Gastrocnemius medialis (tissue), 4 donors: Measurements from ENCODE around the gene REL. TPM values are rescaled to one million over a fixed set of nuclear protein-coding genes. Genes with fewer than 3 reads are reported as not detected.

Source experiments
- ATAC-seq, 2 donors: fragments of 150-250 bp; one replicate each; pipeline ENCODE4 v1.9.1; 2016
- DNase-seq, 2 donors: peaks; one replicate each; pipeline ENCODE4 v3.0.0-alpha.2; 2019
- H3K27ac ChIP-seq, 4 donors: fragments of 200-600 bp; sonication (generic); 1 replicate in 1 of 4; 2 replicates in 3 of 4; pipeline ENCODE4 v1.5.1; 2016 to 2018; ENCODE audit warnings: mild to moderate bottlenecking in 2 of 4, moderate library complexity in 1 of 4
- H3K27me3 ChIP-seq, 3 donors: fragments of 200-600 bp; sonication (generic) in 2 of 3; 1 replicate in 1 of 3; 2 replicates in 2 of 3; pipeline versions ENCODE4 v1.5.1 to v1.6.0; 2016 to 2019; ENCODE audit warnings: mild to moderate bottlenecking in 1 of 3, moderate library complexity in 1 of 3
- H3K36me3 ChIP-seq, 2 donors: fragments of 200-600 bp; sonication (generic) in 1 of 2; one replicate each; pipeline ENCODE4 v1.5.1; 2017 to 2018
- H3K4me1 ChIP-seq, 2 donors: fragments of 200-600 bp; sonication (generic) in 1 of 2; one replicate each; pipeline ENCODE4 v1.5.1; 2016 to 2017; ENCODE audit warnings: mild to moderate bottlenecking in 2 of 2
- H3K4me3 ChIP-seq, 4 donors: fragments of 200-600 bp; sonication (generic) in 3 of 4; 1 replicate in 1 of 4; 2 replicates in 3 of 4; pipeline ENCODE4 v1.5.1; 2016 to 2019; ENCODE audit warnings: mild to moderate bottlenecking in 2 of 4
- H3K9me3 ChIP-seq, 3 donors: fragments of 200-600 bp; sonication (generic) in 2 of 3; 1 replicate in 1 of 3; 2 replicates in 2 of 3; pipeline ENCODE4 v1.5.1; 2016 to 2019
- POLR2A ChIP-seq, 2 donors: fragments of 450-650 bp; IDR thresholded peaks; one replicate each; pipeline ENCODE4 v1.6.1; 2017; ENCODE audit warnings: antibody characterized with exemption in 2 of 2, mild to moderate bottlenecking in 2 of 2, moderate library complexity in 2 of 2
- in situ Hi-C, 4 donors: fragments of 200-750 bp; cut with MboI; loops; one replicate each; pipeline versions ENCODE4 v1.15.0 to v1.8.0; 2017; ENCODE audit warnings: low sequenced_read_pairs in 4 of 4
- intact Hi-C: fragments of 100-400 bp; cut with DNase I; formaldehyde crosslinking; loops from one replicate; pipeline ENCODE4 v1.15.1; 2023; ENCODE audit warnings: low total_unique reads
- total RNA-seq, 4 donors: library from RNA; depleted of rRNA; stranded (reverse); fragments of >200 nt; gene quantifications; one replicate each; pipeline versions ENCODE4 v1.1.0 to v1.2.3, GENCODE V29; 2016
- TF ChIP-seq, protein P1 (sequence below), 5 experiments: fragments of 450-650 bp in 3 of 5; fragments of 200-600 bp in 2 of 5; sonication (generic) in 2 of 5; IDR thresholded peaks in 4 of 5; conservative IDR thresholded peaks in 1 of 5; 1 replicate in 4 of 5; 2 replicates in 1 of 5; pipeline ENCODE4 v1.5.1; 2016 to 2019; ENCODE audit warnings: antibody characterized with exemption in 5 of 5, mild to moderate bottlenecking in 3 of 5, moderate library complexity in 3 of 5

The REL gene
- total RNA-seq: 1 to 10 TPM; 4.2 to 7.6 (median 5.4) TPM

DNA sequence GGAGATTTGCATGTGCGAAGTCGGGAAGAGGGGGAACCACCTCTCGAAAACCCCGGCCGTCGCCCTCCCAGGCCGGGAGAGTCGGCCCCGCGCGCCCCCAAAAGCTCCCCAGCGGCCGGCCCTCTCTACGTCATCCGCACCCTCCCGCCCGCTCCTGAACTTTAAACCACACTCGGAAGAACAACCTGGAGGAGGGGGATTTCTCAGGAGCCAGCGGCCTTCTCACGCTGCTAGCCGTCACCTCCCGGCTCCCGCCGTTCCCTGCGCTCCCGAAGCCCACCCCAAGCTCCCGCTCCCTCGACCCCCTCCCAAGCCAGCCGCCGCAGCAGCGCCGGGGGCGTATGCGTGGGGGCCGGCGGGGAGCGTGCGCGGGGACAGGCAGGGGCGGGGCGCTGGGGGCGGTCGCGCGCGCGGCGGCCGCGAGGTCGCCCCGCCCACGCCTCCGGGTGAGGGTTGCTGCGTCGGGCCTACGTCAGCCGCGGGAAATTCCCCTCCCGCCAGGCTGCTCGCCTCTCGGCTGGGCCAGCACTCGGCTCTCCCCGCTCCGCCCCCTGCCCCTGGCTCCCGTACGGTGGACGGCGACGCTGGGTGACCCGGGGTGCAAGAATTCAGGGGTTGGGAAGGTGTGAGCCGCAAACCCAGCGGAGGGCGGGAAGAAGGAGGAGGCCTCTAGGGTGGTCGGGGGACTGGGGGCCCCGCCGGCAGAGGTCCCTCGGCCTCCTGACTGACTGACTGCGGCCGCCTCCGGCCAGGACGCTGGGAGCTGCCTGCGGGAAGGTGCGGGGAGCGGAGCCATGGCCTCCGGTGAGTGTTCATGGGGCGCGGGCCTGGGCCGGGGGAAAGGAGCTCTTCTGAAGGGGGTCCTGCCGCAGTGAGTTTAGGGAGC is at the start of gene REL:
Gene REL, plus strand, starts transcription at position 528 of the 886 bp plus-strand sequence. Its CDS starts 267 bp downstream, at position 795.
- Histone ChIP-seq H3K27me3 (no peaks in the 10 kb centered on the region), H3K4me3 (peak within 1 kb of the TSS; percentile 69 to 99 (median 75)), H3K27ac (peak within 1 kb of the TSS; percentile 89 to 100 (median 91)), H3K36me3 (no peaks in the 10 kb centered on the region), H3K9me3 (no peaks in the 10 kb centered on the region), H3K4me1 (peaks cover 27 to 42% of the 10 kb centered on the region in 2 donors)
- TF ChIP-seq POLR2A (IDR thresholded peaks at IDR 0.05): peak; percentile 81 to 89
- TF ChIP-seq, protein P1, sequence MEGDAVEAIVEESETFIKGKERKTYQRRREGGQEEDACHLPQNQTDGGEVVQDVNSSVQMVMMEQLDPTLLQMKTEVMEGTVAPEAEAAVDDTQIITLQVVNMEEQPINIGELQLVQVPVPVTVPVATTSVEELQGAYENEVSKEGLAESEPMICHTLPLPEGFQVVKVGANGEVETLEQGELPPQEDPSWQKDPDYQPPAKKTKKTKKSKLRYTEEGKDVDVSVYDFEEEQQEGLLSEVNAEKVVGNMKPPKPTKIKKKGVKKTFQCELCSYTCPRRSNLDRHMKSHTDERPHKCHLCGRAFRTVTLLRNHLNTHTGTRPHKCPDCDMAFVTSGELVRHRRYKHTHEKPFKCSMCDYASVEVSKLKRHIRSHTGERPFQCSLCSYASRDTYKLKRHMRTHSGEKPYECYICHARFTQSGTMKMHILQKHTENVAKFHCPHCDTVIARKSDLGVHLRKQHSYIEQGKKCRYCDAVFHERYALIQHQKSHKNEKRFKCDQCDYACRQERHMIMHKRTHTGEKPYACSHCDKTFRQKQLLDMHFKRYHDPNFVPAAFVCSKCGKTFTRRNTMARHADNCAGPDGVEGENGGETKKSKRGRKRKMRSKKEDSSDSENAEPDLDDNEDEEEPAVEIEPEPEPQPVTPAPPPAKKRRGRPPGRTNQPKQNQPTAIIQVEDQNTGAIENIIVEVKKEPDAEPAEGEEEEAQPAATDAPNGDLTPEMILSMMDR (IDR thresholded peaks at IDR 0.05 in 4 of 5, conservative IDR thresholded peaks at IDR 0.05 in 1 of 5): no peak
- intact Hi-C loops (loop anchor here (1.0 to 5.0 kb wide), 4 partner anchors 125 to 324 kb away; partner anchors contain the start of genes PAPOLG and PEX13), in situ Hi-C loops (no loop called here)
- peak; percentile 91 to 92 for ATAC-seq
- DNase-seq: peak; percentile 84

DNA sequence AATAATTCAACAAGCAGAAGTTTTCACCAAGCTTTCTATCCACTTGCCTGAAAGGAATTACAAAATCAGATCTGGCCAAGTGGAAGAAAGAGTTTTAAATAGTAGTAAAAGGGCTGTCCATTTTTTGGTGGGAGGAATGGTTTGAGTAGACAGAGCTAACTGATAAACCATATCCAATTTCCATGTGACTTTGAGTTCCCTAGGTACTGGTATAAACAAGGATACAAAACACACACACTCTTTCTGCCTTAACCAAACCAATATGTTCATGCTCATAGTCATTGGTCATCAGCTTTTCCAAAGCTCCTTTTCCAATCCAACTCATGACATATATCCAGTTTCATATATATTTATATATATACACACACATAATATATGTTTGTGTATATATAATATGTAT is 49.5 kb upstream of the REL start:
- no peak for ATAC-seq
- Histone ChIP-seq H3K4me3 (no peak overlapping the region), H3K27ac (no peak overlapping the region), H3K27me3 (no peaks in the 10 kb centered on the region), H3K36me3 (no peaks in the 10 kb centered on the region), H3K9me3 (no peaks in the 10 kb centered on the region), H3K4me1 (no peaks in the 10 kb centered on the region)
- DNase-seq: no peak
- in situ Hi-C loops (no loop called here), intact Hi-C loops (no loop called here)
- TF ChIP-seq, protein P1 (IDR thresholded peaks at IDR 0.05 in 4 of 5, conservative IDR thresholded peaks at IDR 0.05 in 1 of 5): no peak
- TF ChIP-seq POLR2A (IDR thresholded peaks at IDR 0.05): no peak

DNA sequence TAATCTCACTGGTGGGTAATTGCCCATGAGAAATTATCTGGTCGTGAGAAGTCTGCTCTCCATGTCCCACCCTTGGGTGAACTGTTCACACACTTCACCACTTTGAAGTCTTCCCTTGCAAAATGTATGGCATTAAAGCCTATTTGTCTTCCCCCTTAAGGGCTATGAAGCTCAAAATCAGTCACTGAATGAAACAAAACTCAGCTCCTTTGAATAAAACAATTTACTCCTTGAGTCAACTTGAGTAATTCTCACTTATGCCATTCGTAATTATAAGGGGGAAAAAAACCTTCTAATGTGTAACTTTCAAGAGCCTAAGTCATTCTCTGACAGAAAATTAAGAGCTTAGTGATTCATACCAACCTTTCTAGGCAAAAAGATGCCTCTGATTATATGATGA is 48.8 kb upstream of the REL start:
- Histone ChIP-seq H3K4me1 (no peaks in the 10 kb centered on the region), H3K4me3 (no peak overlapping the region), H3K27me3 (no peaks in the 10 kb centered on the region), H3K36me3 (no peaks in the 10 kb centered on the region), H3K27ac (no peak overlapping the region), H3K9me3 (no peaks in the 10 kb centered on the region)
- intact Hi-C loops (no loop called here), in situ Hi-C loops (no loop called here)
- DNase-seq: no peak
- no peak for ATAC-seq
- no peak for TF ChIP-seq POLR2A (IDR thresholded peaks at IDR 0.05)
- TF ChIP-seq, protein P1 (IDR thresholded peaks at IDR 0.05 in 4 of 5, conservative IDR thresholded peaks at IDR 0.05 in 1 of 5): no peak

DNA sequence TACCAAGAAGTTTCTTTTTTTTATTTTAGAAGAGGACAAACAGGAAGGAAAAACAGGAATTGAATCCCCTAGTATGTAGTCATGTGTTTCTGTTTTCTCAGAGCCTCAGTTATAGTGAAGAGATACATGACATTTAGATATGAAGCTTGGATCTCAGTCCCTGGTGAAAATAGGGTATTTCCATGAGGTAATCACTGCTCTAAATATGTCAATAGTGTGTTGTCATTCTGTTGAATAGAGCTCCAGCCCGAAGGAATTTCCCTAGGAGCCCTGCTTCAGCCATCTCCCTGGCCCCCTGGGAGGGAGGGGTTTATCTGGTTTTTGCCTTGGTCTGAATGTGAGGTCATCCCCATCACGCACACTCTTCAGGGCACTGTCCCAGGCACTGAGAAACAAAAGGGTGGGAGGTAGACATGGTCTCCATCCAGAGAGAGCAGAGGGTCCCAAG is 47.1 kb upstream of the REL start:
- intact Hi-C loops: no loop called here
- TF ChIP-seq, protein P1 (IDR thresholded peaks at IDR 0.05 in 4 of 5, conservative IDR thresholded peaks at IDR 0.05 in 1 of 5): no peak
- no peak for TF ChIP-seq POLR2A (IDR thresholded peaks at IDR 0.05)

More for the DNA sequence above, 47.1 kb upstream of the REL start:
- H3K36me3 ChIP-seq: no peaks in the 10 kb centered on the region
- no peak overlapping the region for H3K4me3 ChIP-seq
- no peaks in the 10 kb centered on the region for H3K4me1 ChIP-seq
- no peak for DNase-seq
- ATAC-seq: no peak
- no peak overlapping the region for H3K27ac ChIP-seq
- H3K27me3 ChIP-seq: no peaks in the 10 kb centered on the region
- in situ Hi-C loops: no loop called here
- H3K9me3 ChIP-seq: no peaks in the 10 kb centered on the region
